ENCODE measurements around the gene FMN1.

DNA sequence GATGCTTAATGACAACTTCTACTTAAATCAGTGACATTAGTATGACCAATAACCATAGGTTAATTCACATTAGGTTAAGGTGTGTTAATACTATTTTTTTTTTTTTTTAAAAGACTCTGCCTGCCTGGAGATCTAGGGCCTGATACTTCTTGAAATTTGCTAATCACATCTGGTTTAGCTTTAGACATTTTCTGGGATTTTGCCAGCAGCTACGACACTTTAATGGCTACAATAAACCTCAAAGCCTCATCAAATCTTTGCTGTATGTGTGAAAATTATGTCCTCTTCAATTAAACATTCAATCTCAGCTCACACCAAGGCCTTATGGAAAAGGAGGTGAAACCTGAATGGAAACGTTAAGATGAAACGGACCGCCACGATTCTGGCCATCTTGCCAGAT lies 308.8 kb downstream of the FMN1 start:
- TF ChIP-seq, protein P1, sequence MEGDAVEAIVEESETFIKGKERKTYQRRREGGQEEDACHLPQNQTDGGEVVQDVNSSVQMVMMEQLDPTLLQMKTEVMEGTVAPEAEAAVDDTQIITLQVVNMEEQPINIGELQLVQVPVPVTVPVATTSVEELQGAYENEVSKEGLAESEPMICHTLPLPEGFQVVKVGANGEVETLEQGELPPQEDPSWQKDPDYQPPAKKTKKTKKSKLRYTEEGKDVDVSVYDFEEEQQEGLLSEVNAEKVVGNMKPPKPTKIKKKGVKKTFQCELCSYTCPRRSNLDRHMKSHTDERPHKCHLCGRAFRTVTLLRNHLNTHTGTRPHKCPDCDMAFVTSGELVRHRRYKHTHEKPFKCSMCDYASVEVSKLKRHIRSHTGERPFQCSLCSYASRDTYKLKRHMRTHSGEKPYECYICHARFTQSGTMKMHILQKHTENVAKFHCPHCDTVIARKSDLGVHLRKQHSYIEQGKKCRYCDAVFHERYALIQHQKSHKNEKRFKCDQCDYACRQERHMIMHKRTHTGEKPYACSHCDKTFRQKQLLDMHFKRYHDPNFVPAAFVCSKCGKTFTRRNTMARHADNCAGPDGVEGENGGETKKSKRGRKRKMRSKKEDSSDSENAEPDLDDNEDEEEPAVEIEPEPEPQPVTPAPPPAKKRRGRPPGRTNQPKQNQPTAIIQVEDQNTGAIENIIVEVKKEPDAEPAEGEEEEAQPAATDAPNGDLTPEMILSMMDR (IDR thresholded peaks at IDR 0.05 in 8 of 11, conservative IDR thresholded peaks at IDR 0.05 in 3 of 11): no peak
- TF ChIP-seq POLR2AphosphoS5 (IDR thresholded peaks at IDR 0.05) (no peak), POLR2A (IDR thresholded peaks at IDR 0.05) (no peak)
